ENCODE measurements around the gene SERTM1. TPM values are rescaled to one million over a fixed set of nuclear protein-coding genes. Genes with fewer than 3 reads are reported as not detected.
A peak's percentile ranks its signal among the peaks of the same experiment; 100 is the strongest.

The SERTM1 gene
- 0.45 and 0.55 TPM in 2 replicates for total RNA-seq (2014; rRNA removed; shearing (Covaris generic))

- peak; percentile 92 for DNase-seq
- Histone ChIP-seq H3K27me3 (ENCODE audit: control insufficient read depth, insufficient read depth, low read length) (peaks cover 36% of the 10 kb centered on the region), H3K36me3 (replicated peaks; ENCODE audit: control insufficient read depth, insufficient read depth, low read length) (no peaks in the 10 kb centered on the region), H3K4me3 (ENCODE audit: insufficient read depth, low read depth, low read length) (peak within 1 kb of the TSS; percentile 65)
Measured at GRCh38 chr13:36673838-36674326, at the start of gene SERTM1. Gene SERTM1, plus strand, starts transcription at chr13:36674020. Its CDS starts 21,059 bp downstream, at chr13:36695079.

GRCh38 chr13:36628377-36629056 is 45.3 kb upstream of the SERTM1 start:
- no peak for DNase-seq
- no peak overlapping the region for H3K4me3 ChIP-seq (ENCODE audit: insufficient read depth, low read depth, low read length)
- no peaks in the 10 kb centered on the region for H3K36me3 ChIP-seq (replicated peaks; ENCODE audit: control insufficient read depth, insufficient read depth, low read length)
- no peaks in the 10 kb centered on the region for H3K27me3 ChIP-seq (ENCODE audit: control insufficient read depth, insufficient read depth, low read length)

- no peak for DNase-seq
- no peaks in the 10 kb centered on the region for H3K27me3 ChIP-seq (ENCODE audit: control insufficient read depth, insufficient read depth, low read length)
- no peak overlapping the region for H3K4me3 ChIP-seq (ENCODE audit: insufficient read depth, low read depth, low read length)
- H3K36me3 ChIP-seq (replicated peaks; ENCODE audit: control insufficient read depth, insufficient read depth, low read length) = no peaks in the 10 kb centered on the region
Measured at GRCh38 chr13:36629057-36629385, 44.8 kb upstream of the SERTM1 start.

- Histone ChIP-seq H3K4me3 (ENCODE audit: insufficient read depth, low read depth, low read length) (no peak overlapping the region), H3K36me3 (replicated peaks; ENCODE audit: control insufficient read depth, insufficient read depth, low read length) (no peaks in the 10 kb centered on the region), H3K27me3 (ENCODE audit: control insufficient read depth, insufficient read depth, low read length) (no peaks in the 10 kb centered on the region)
- DNase-seq = peak; percentile 8
Measured at GRCh38 chr13:36630181-36630803, 43.5 kb upstream of the SERTM1 start.

- H3K27me3 ChIP-seq (ENCODE audit: control insufficient read depth, insufficient read depth, low read length) = no peaks in the 10 kb centered on the region
- H3K4me3 ChIP-seq (ENCODE audit: insufficient read depth, low read depth, low read length) = no peak overlapping the region
- no peaks in the 10 kb centered on the region for H3K36me3 ChIP-seq (replicated peaks; ENCODE audit: control insufficient read depth, insufficient read depth, low read length)
- DNase-seq = no peak
Measured at GRCh38 chr13:36639610-36640009, 34.2 kb upstream of the SERTM1 start.

GRCh38 chr13:36650611-36651010 is 23.2 kb upstream of the SERTM1 start:
- DNase-seq = no peak

GRCh38 chr13:36665630-36666029 is 8.2 kb upstream of the SERTM1 start:
- H3K36me3 ChIP-seq (replicated peaks; ENCODE audit: control insufficient read depth, insufficient read depth, low read length) = no peaks in the 10 kb centered on the region
- H3K27me3 ChIP-seq (ENCODE audit: control insufficient read depth, insufficient read depth, low read length) = no peaks in the 10 kb centered on the region
- H3K4me3 ChIP-seq (ENCODE audit: insufficient read depth, low read depth, low read length) = no peak overlapping the region
- no peak for DNase-seq

More at GRCh38 chr13:36650611-36651010, 23.2 kb upstream of the SERTM1 start:
- Histone ChIP-seq H3K27me3 (ENCODE audit: control insufficient read depth, insufficient read depth, low read length) (no peaks in the 10 kb centered on the region), H3K4me3 (ENCODE audit: insufficient read depth, low read depth, low read length) (no peak overlapping the region), H3K36me3 (replicated peaks; ENCODE audit: control insufficient read depth, insufficient read depth, low read length) (no peaks in the 10 kb centered on the region)

- Histone ChIP-seq H3K4me3 (ENCODE audit: insufficient read depth, low read depth, low read length) (no peak overlapping the region), H3K36me3 (replicated peaks; ENCODE audit: control insufficient read depth, insufficient read depth, low read length) (no peaks in the 10 kb centered on the region), H3K27me3 (ENCODE audit: control insufficient read depth, insufficient read depth, low read length) (no peaks in the 10 kb centered on the region)
- DNase-seq = no peak
Measured at GRCh38 chr13:36666477-36667229, 7.2 kb upstream of the SERTM1 start.

GRCh38 chr13:36668316-36668715 is 5.5 kb upstream of the SERTM1 start:
- DNase-seq = no peak
- Histone ChIP-seq H3K27me3 (ENCODE audit: control insufficient read depth, insufficient read depth, low read length) (peaks cover 9% of the 10 kb centered on the region), H3K36me3 (replicated peaks; ENCODE audit: control insufficient read depth, insufficient read depth, low read length) (no peaks in the 10 kb centered on the region), H3K4me3 (ENCODE audit: insufficient read depth, low read depth, low read length) (no peak overlapping the region)

- peak; percentile 6 for DNase-seq
- peak overlapping the region; percentile 65 for H3K4me3 ChIP-seq (ENCODE audit: insufficient read depth, low read depth, low read length)
- no peaks in the 10 kb centered on the region for H3K36me3 ChIP-seq (replicated peaks; ENCODE audit: control insufficient read depth, insufficient read depth, low read length)
- peaks cover 36% of the 10 kb centered on the region for H3K27me3 ChIP-seq (ENCODE audit: control insufficient read depth, insufficient read depth, low read length)
Measured at GRCh38 chr13:36673352-36673751, 468 bp upstream of the SERTM1 start.

GRCh38 chr13:36674337-36675212 is 755 bp downstream of the SERTM1 start:
- Histone ChIP-seq H3K4me3 (ENCODE audit: insufficient read depth, low read depth, low read length) (peak overlapping the region; percentile 65), H3K36me3 (replicated peaks; ENCODE audit: control insufficient read depth, insufficient read depth, low read length) (no peaks in the 10 kb centered on the region), H3K27me3 (ENCODE audit: control insufficient read depth, insufficient read depth, low read length) (peaks cover 36% of the 10 kb centered on the region)
- DNase-seq = peak; percentile 19

- Histone ChIP-seq H3K27me3 (ENCODE audit: control insufficient read depth, insufficient read depth, low read length) (peaks cover 36% of the 10 kb centered on the region), H3K36me3 (replicated peaks; ENCODE audit: control insufficient read depth, insufficient read depth, low read length) (no peaks in the 10 kb centered on the region), H3K4me3 (ENCODE audit: insufficient read depth, low read depth, low read length) (no peak overlapping the region)
- DNase-seq = peak; percentile 11
Measured at GRCh38 chr13:36675213-36675536, 1.4 kb downstream of the SERTM1 start.

- Histone ChIP-seq H3K27me3 (ENCODE audit: control insufficient read depth, insufficient read depth, low read length) (peaks cover 3% of the 10 kb centered on the region), H3K36me3 (replicated peaks; ENCODE audit: control insufficient read depth, insufficient read depth, low read length) (no peaks in the 10 kb centered on the region), H3K4me3 (ENCODE audit: insufficient read depth, low read depth, low read length) (no peak overlapping the region)
- DNase-seq = no peak
Measured at GRCh38 chr13:36680913-36681312, 7.1 kb downstream of the SERTM1 start.

GRCh38 chr13:36681894-36682624 is 8.2 kb downstream of the SERTM1 start:
- Histone ChIP-seq H3K27me3 (ENCODE audit: control insufficient read depth, insufficient read depth, low read length) (no peaks in the 10 kb centered on the region), H3K36me3 (replicated peaks; ENCODE audit: control insufficient read depth, insufficient read depth, low read length) (no peaks in the 10 kb centered on the region), H3K4me3 (ENCODE audit: insufficient read depth, low read depth, low read length) (no peak overlapping the region)
- DNase-seq = no peak

Data from H7 (cell line).